ENCODE measurements around the gene USH2A. TPM values are rescaled to one million over a fixed set of nuclear protein-coding genes. Genes with fewer than 3 reads are reported as not detected.

USH2A gene
- total RNA-seq, 2 donors from 2014 or later, result 0.62 to 3.1 TPM

GRCh38 chr1:215888159-215888558, 535.1 kb downstream of the USH2A start:
- no peaks in the 10 kb centered on the region for H3K9me3 Mint-ChIP-seq
- H3K9ac ChIP-seq (ENCODE audit: extremely low read depth, low read length, poor library complexity, severe bottlenecking), result no peak overlapping the region
- H3K36me3 ChIP-seq (ENCODE audit: control insufficient read depth, insufficient read depth, low read length), result no peaks in the 10 kb centered on the region
- H3K4me3 ChIP-seq (ENCODE audit: low read length), result no peak overlapping the region
- H3K4me1 ChIP-seq (ENCODE audit: control insufficient read depth, insufficient read depth, low read length), result no peaks in the 10 kb centered on the region
- H3K27ac ChIP-seq (ENCODE audit: low read depth, low read length), result no peak overlapping the region
- H3K9me3 ChIP-seq (ENCODE audit: control insufficient read depth, low read length), result no peaks in the 10 kb centered on the region
- no peak for DNase-seq
- 83 to 87% methylated on average over 4 to 6 of the region's 6 CpGs for WGBS, 2 experiments (ENCODE audit: insufficient coverage in 1 of 2, insufficient read length in 1 of 2)
- H3K27me3 ChIP-seq (ENCODE audit: control insufficient read depth, insufficient read depth, low read length, poor library complexity, severe bottlenecking), result no peaks in the 10 kb centered on the region
- H3K36me3 Mint-ChIP-seq (ENCODE audit: low read depth), result no peaks in the 10 kb centered on the region
- H3K4me1 Mint-ChIP-seq, result peaks cover 2% of the 10 kb centered on the region
- no peaks in the 10 kb centered on the region for H3K27me3 Mint-ChIP-seq (ENCODE audit: insufficient read depth)
- no peak overlapping the region for H3K27ac Mint-ChIP-seq
- no peak for TF ChIP-seq CTCF (conservative IDR thresholded peaks at IDR 0.05)
- H3K4me3 Mint-ChIP-seq, result no peak overlapping the region

GRCh38 chr1:215887627-215888026, 535.6 kb downstream of the USH2A start:
- no peak overlapping the region for H3K9ac ChIP-seq (ENCODE audit: extremely low read depth, low read length, poor library complexity, severe bottlenecking)
- 86 to 94% methylated on average over 1 of the region's 2 CpGs for whole genome bisulfite sequencing, 2 experiments (ENCODE audit: insufficient coverage in 1 of 2, insufficient read length in 1 of 2)
- Mint-ChIP-seq H3K27ac (no peak overlapping the region), H3K9me3 (no peaks in the 10 kb centered on the region), H3K36me3 (ENCODE audit: low read depth) (no peaks in the 10 kb centered on the region), H3K27me3 (ENCODE audit: insufficient read depth) (no peaks in the 10 kb centered on the region), H3K4me3 (no peak overlapping the region), H3K4me1 (peaks cover 2% of the 10 kb centered on the region)
- no peak for DNase-seq
- H3K36me3 ChIP-seq (ENCODE audit: control insufficient read depth, insufficient read depth, low read length), result no peaks in the 10 kb centered on the region
- no peak overlapping the region for H3K4me3 ChIP-seq (ENCODE audit: low read length)
- no peaks in the 10 kb centered on the region for H3K4me1 ChIP-seq (ENCODE audit: control insufficient read depth, insufficient read depth, low read length)
- no peak overlapping the region for H3K27ac ChIP-seq (ENCODE audit: low read depth, low read length)
- H3K9me3 ChIP-seq (ENCODE audit: control insufficient read depth, low read length), result no peaks in the 10 kb centered on the region
- TF ChIP-seq CTCF (conservative IDR thresholded peaks at IDR 0.05), result no peak
- H3K27me3 ChIP-seq (ENCODE audit: control insufficient read depth, insufficient read depth, low read length, poor library complexity, severe bottlenecking), result no peaks in the 10 kb centered on the region

GRCh38 chr1:215883004-215883403, 540.2 kb downstream of the USH2A start:
- H3K27ac ChIP-seq (ENCODE audit: low read depth, low read length), result no peak overlapping the region
- Mint-ChIP-seq H3K36me3 (ENCODE audit: low read depth) (no peaks in the 10 kb centered on the region), H3K27ac (no peak overlapping the region), H3K27me3 (ENCODE audit: insufficient read depth) (no peaks in the 10 kb centered on the region), H3K4me3 (no peak overlapping the region), H3K9me3 (no peaks in the 10 kb centered on the region), H3K4me1 (no peaks in the 10 kb centered on the region)
- no peak for TF ChIP-seq CTCF (conservative IDR thresholded peaks at IDR 0.05)
- H3K9ac ChIP-seq (ENCODE audit: extremely low read depth, low read length, poor library complexity, severe bottlenecking), result no peak overlapping the region
- H3K4me1 ChIP-seq (ENCODE audit: control insufficient read depth, insufficient read depth, low read length), result no peaks in the 10 kb centered on the region
- no peaks in the 10 kb centered on the region for H3K9me3 ChIP-seq (ENCODE audit: control insufficient read depth, low read length)
- no peaks in the 10 kb centered on the region for H3K27me3 ChIP-seq (ENCODE audit: control insufficient read depth, insufficient read depth, low read length, poor library complexity, severe bottlenecking)
- H3K36me3 ChIP-seq (ENCODE audit: control insufficient read depth, insufficient read depth, low read length), result no peaks in the 10 kb centered on the region
- no peak for DNase-seq
- no peak overlapping the region for H3K4me3 ChIP-seq (ENCODE audit: low read length)
- no CpG with 5 or more reads among the region's 3 CpGs for WGBS, 2 experiments (ENCODE audit: insufficient coverage in 1 of 2, insufficient read length in 1 of 2)

All from endodermal cell (in vitro differentiated cells).